BLaER1 (cell line): ENCODE measurements around the gene RNF32.
A peak's percentile ranks its signal among the peaks of the same experiment; 100 is the strongest.

Experiments
- H3K27ac ChIP-seq: shearing (Covaris generic); formaldehyde crosslinking; 2 replicates; pipeline ENCODE4 v1.8.1; 2022
- H3K27me3 ChIP-seq: shearing (Covaris generic); formaldehyde crosslinking; 2 replicates; pipeline ENCODE4 v1.8.1; 2022
- H3K36me3 ChIP-seq: shearing (Covaris generic); formaldehyde crosslinking; 2 replicates; pipeline ENCODE4 v1.8.1; 2022
- H3K4me1 ChIP-seq: shearing (Covaris generic); formaldehyde crosslinking; 2 replicates; pipeline ENCODE4 v1.8.1; 2022
- H3K4me2 ChIP-seq: shearing (Covaris generic); formaldehyde crosslinking; 2 replicates; pipeline ENCODE4 v1.8.1; 2022
- H3K4me3 ChIP-seq: shearing (Covaris generic); formaldehyde crosslinking; 2 replicates; pipeline ENCODE4 v1.8.1; 2022
- H3K9ac ChIP-seq: shearing (Covaris generic); formaldehyde crosslinking; 2 replicates; pipeline ENCODE4 v1.8.1; 2022
- H3K9me3 ChIP-seq: shearing (Covaris generic); formaldehyde crosslinking; 2 replicates; pipeline ENCODE4 v1.8.1; 2022
- H4K20me1 ChIP-seq: shearing (Covaris generic); formaldehyde crosslinking; 2 replicates; pipeline ENCODE4 v1.8.1; 2022
- Cebpa-rat ChIP-seq: shearing (Covaris generic); IDR thresholded peaks from 2 replicates; pipeline ENCODE4 v1.8.1; 2022

RNF32 gene

DNA sequence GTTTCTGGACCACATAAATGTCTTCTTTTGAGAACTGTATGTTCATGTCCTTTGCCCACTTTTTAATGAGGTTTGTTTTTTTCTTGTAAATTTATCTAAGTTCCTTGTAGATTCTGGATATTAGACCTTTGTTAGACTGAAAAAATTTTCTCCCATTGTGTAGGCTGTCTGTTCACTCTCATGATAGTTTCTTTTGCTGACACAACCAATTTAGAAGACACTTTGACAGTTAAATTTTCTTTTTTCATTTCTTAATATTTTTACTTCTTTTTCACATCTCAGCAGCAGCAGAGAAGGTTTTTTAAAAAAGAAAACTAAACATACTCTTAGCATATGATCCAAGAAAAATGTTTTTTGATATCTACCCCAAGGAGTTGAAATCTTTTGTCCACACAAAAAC, 61.8 kb downstream of the RNF32 start:
- TF ChIP-seq Cebpa-rat: no peak
- H3K9me3 ChIP-seq: peaks cover 52% of the 10 kb centered on the region
- H3K27ac ChIP-seq: no peak overlapping the region
- H3K27me3 ChIP-seq: no peaks in the 10 kb centered on the region
- H3K4me1 ChIP-seq: peaks cover 11% of the 10 kb centered on the region
- H3K4me3 ChIP-seq: no peak overlapping the region
- peaks cover 49% of the 10 kb centered on the region for H3K36me3 ChIP-seq
- no peak overlapping the region for H3K9ac ChIP-seq
- H3K4me2 ChIP-seq: no peak overlapping the region
- no peaks in the 10 kb centered on the region for H4K20me1 ChIP-seq

GRCh38 chr7:156703209-156703608, 62.6 kb downstream of the RNF32 start:
- Histone ChIP-seq H3K9ac (no peak overlapping the region), H3K36me3 (peaks cover 44% of the 10 kb centered on the region), H3K9me3 (peaks cover 50% of the 10 kb centered on the region), H3K4me1 (peaks cover 11% of the 10 kb centered on the region), H3K4me3 (no peak overlapping the region), H3K4me2 (no peak overlapping the region), H3K27ac (no peak overlapping the region), H3K27me3 (no peaks in the 10 kb centered on the region), H4K20me1 (no peaks in the 10 kb centered on the region)
- no peak for TF ChIP-seq Cebpa-rat

DNA sequence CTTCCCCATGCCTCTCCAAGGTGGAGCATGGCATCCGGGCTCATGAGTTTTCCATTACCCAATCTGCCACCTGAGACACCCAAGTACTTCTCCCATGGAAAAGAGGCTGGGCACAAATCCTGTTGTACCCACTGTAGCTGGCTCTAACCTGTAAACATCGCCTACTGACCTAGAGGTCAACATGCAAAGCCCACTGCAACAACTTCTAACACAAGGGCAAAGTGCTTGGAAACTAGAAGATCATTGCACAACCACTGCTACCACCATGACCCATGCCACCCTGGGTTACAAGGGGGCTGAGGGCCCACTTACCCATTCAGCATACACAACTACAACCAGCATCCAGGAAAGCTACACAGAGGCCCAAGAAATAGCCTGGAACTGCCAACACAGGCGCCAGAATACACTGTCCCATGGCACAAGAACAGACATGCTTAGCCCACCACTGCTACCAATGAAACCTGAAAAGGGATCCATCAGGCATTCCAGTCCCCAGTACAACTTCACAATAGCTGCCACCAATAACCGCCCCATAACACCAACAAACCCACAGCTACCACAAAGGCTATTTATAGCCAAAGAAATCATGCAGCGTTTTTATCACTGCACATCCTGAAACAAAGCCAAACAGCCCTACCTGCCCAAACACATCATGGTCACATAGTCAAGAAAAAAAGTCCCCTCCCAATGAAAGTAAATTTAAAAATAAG, 63.4 kb downstream of the RNF32 start:
- Histone ChIP-seq H3K9me3 (peaks cover 50% of the 10 kb centered on the region), H3K9ac (no peak overlapping the region), H3K27ac (no peak overlapping the region), H4K20me1 (no peaks in the 10 kb centered on the region), H3K4me1 (peaks cover 11% of the 10 kb centered on the region), H3K36me3 (peaks cover 45% of the 10 kb centered on the region), H3K4me2 (peak overlapping the region; percentile 70), H3K27me3 (no peaks in the 10 kb centered on the region), H3K4me3 (no peak overlapping the region)
- no peak for TF ChIP-seq Cebpa-rat

DNA sequence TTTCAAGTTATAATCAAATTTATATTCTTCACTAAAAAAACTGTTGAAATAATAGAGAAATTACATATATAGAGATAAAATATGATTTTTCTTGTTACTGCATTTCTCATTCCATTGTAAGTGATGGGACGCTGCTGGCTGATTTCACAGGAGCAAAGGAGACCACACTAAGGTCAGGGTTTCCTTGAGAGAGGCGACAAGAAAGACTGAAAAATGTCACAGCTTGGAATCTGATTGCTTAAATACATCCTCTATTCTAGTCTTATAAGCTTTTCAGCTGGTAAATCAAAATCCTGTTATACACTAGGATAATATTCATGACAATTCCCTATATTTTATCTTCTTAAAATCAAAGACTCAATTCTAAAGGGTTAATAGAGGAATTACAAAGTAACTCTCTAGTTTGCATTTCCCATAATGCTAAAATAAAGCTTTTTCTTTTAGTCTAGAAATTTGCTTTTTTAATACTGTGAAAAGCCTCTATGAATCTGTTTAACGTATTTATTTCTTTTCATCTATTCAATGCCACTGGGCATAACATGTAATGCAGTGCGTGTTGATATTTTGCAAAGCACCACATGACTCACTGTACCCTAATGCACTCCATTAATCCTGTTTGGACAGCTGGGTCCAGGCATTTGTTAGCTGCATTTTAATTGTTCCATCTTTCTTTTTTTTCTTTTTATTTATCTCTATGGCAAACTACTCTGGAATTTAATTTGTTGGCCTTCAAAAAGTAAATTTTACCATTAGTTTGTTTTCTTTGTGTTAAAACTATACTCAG, 81.7 kb downstream of the RNF32 start:
- no peaks in the 10 kb centered on the region for H3K4me1 ChIP-seq
- H4K20me1 ChIP-seq: no peaks in the 10 kb centered on the region
- no peak overlapping the region for H3K4me2 ChIP-seq
- no peak overlapping the region for H3K27ac ChIP-seq
- H3K36me3 ChIP-seq: peaks cover 18% of the 10 kb centered on the region
- H3K27me3 ChIP-seq: no peaks in the 10 kb centered on the region
- H3K9ac ChIP-seq: no peak overlapping the region
- no peak overlapping the region for H3K4me3 ChIP-seq
- TF ChIP-seq Cebpa-rat: no peak
- H3K9me3 ChIP-seq: no peaks in the 10 kb centered on the region

GRCh38 chr7:156725073-156725472, 84.5 kb downstream of the RNF32 start:
- Histone ChIP-seq H3K27ac (no peak overlapping the region), H3K4me2 (no peak overlapping the region)
- no peak for TF ChIP-seq Cebpa-rat

DNA sequence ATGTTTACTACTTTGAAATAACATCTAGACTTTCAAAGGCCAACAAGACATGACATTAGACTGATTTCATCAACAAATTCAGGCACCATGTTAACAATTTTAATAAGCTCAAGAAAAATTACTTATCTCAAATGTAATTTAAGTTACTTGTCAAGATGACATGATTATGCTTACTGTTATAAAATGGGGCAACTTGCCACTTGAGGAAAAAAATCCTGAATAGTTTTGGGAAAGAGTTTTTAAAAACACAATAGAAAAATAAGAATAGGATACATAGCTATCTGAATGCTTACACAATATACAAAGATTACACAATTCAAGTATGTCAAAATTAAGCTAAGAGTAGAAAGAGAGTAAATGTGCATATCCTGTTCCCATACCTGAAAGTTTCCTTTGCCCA, 85.4 kb downstream of the RNF32 start:
- H3K9me3 ChIP-seq: no peaks in the 10 kb centered on the region
- no peaks in the 10 kb centered on the region for H3K27me3 ChIP-seq
- H3K36me3 ChIP-seq: peaks cover 18% of the 10 kb centered on the region
- no peak overlapping the region for H3K4me3 ChIP-seq
- H3K4me2 ChIP-seq: no peak overlapping the region
- no peaks in the 10 kb centered on the region for H3K4me1 ChIP-seq
- H3K27ac ChIP-seq: no peak overlapping the region
- H4K20me1 ChIP-seq: no peaks in the 10 kb centered on the region
- no peak for TF ChIP-seq Cebpa-rat
- H3K9ac ChIP-seq: no peak overlapping the region

More at GRCh38 chr7:156725073-156725472, 84.5 kb downstream of the RNF32 start:
- Histone ChIP-seq H3K36me3 (peaks cover 12% of the 10 kb centered on the region; the same call in 1 of the 2 replicates), H3K4me3 (no peak overlapping the region), H3K27me3 (no peaks in the 10 kb centered on the region), H4K20me1 (no peaks in the 10 kb centered on the region), H3K4me1 (no peaks in the 10 kb centered on the region), H3K9ac (no peak overlapping the region), H3K9me3 (no peaks in the 10 kb centered on the region)
